SU-DHL-6 (cell line): ENCODE results near the gene MINDY4B.

ENCODE experiments used
- CTCF ChIP-seq: fragments of 200-600 bp; sonication (generic); IDR thresholded peaks from one replicate; pipeline ENCODE4 v1.5.1; 2017; ENCODE audit warnings: antibody characterized with exemption, mild to moderate bottlenecking, low read length, moderate library complexity; ENCODE audit not compliant: insufficient read depth, poor library complexity, severe bottlenecking
- EZH2phosphoT487 ChIP-seq: fragments of 200-600 bp; sonication (generic), shearing (Covaris generic); conservative IDR thresholded peaks from 2 replicates; pipeline ENCODE4 v1.6.1; 2018; ENCODE audit warnings: mild to moderate bottlenecking, antibody characterized with exemption, low read length, moderate library complexity, mixed read lengths

GRCh38 chr3:150829408-150829807 lies 75.8 kb downstream of the MINDY4B start:
- TF ChIP-seq CTCF (no peak), EZH2phosphoT487 (no peak)
